OCI-LY7 (cell line): ENCODE measurements around the gene POLR1C. TPM values are rescaled to one million over a fixed set of nuclear protein-coding genes. Genes with fewer than 3 reads are reported as not detected.

Experiments
- BruUV-seq: library from RNA; stranded (reverse); fragments of 400-500 nt; replicated peaks from 2 replicates; lab custom pipeline; 2021; lab: Mats Ljungman, UMichigan
- CTCF ChIA-PET: fragments of 300-600 bp; sonication (Branson Sonifier 250); formaldehyde crosslinking; loops from one replicate; lab custom pipeline; 2022; ENCODE audit warnings: antibody characterized with exemption; ENCODE audit not compliant: unreplicated experiment; lab: Charles Lee
- POLR2A ChIA-PET: fragments of 300-600 bp; sonication (Branson Sonifier 250); formaldehyde crosslinking; loops from one replicate; lab custom pipeline; 2022; ENCODE audit warnings: antibody characterized with exemption; lab: Charles Lee
- DNase-seq: peaks from one replicate; pipeline ENCODE4 v3.0.0-alpha.2; 2015; ENCODE audit warnings: low spot score
- H2AFZ ChIP-seq: fragments of 200-600 bp; sonication (generic), shearing (Covaris generic); 2 replicates; pipeline ENCODE4 v1.6.1; 2014; ENCODE audit warnings: mild to moderate bottlenecking, antibody characterized with exemption, low read length, moderate library complexity
- H3K27ac ChIP-seq: fragments of 200-600 bp; sonication (generic); 2 replicates; pipeline ENCODE4 v1.5.1; 2014; ENCODE audit warnings: mixed run types, low read depth, mild to moderate bottlenecking, moderate library complexity, low read length, inconsistent platforms; ENCODE audit not compliant: poor library complexity, severe bottlenecking
- H3K36me3 ChIP-seq: fragments of 200-600 bp; sonication (generic); 2 replicates; pipeline ENCODE4 v1.6.1; 2014; ENCODE audit warnings: mild to moderate bottlenecking, antibody characterized with exemption, low read length, moderate library complexity, mixed read lengths; ENCODE audit not compliant: insufficient read depth
- H3K4me1 ChIP-seq: fragments of 200-600 bp; sonication (generic); 2 replicates; pipeline ENCODE4 v1.5.1; 2014; ENCODE audit warnings: mild to moderate bottlenecking, low read length; ENCODE audit not compliant: insufficient read depth, poor library complexity, severe bottlenecking
- H3K4me2 ChIP-seq: fragments of 200-600 bp; sonication (generic); 2 replicates; pipeline ENCODE4 v1.6.1; 2014; ENCODE audit warnings: mild to moderate bottlenecking, low read length
- H3K4me3 ChIP-seq: fragments of 200-600 bp; sonication (generic); 2 replicates; pipeline ENCODE4 v1.5.1; 2014; ENCODE audit warnings: mild to moderate bottlenecking, low read depth, low read length; ENCODE audit not compliant: poor library complexity, severe bottlenecking
- H3K79me2 ChIP-seq: fragments of 200-600 bp; sonication (generic); 2 replicates; pipeline ENCODE4 v1.6.1; 2016; ENCODE audit warnings: low read depth, mild to moderate bottlenecking, low read length, moderate library complexity, mixed read lengths; ENCODE audit not compliant: insufficient read depth
- H3K9me2 ChIP-seq: fragments of 200-600 bp; sonication (generic); 2 replicates; pipeline ENCODE4 v1.6.1; 2016; ENCODE audit warnings: mild to moderate bottlenecking, low read length, mixed read lengths; ENCODE audit not compliant: insufficient read depth
- H3K9me3 ChIP-seq: fragments of 200-600 bp; sonication (generic); 2 replicates; pipeline ENCODE4 v1.6.1; 2014; ENCODE audit warnings: mild to moderate bottlenecking, mixed run types, low read length, mixed read lengths
- H4K20me1 ChIP-seq: fragments of 200-600 bp; sonication (generic); 2 replicates; pipeline ENCODE4 v1.6.1; 2014; ENCODE audit warnings: mild to moderate bottlenecking, antibody characterized with exemption, low read length, moderate library complexity, mixed read lengths; ENCODE audit not compliant: insufficient read depth
- CTCF ChIP-seq: fragments of 200-600 bp; sonication (generic); conservative IDR thresholded peaks from 2 replicates; pipeline ENCODE4 v1.5.1; 2014; ENCODE audit warnings: mild to moderate bottlenecking, antibody characterized with exemption, low read length, moderate library complexity, mixed read lengths
- EZH2phosphoT487 ChIP-seq: fragments of 200-600 bp; sonication (generic); IDR thresholded peaks from 2 replicates; pipeline ENCODE4 v1.6.1; 2018; ENCODE audit warnings: low read depth, borderline replicate concordance, mild to moderate bottlenecking, mixed run types, antibody characterized with exemption, low read length, moderate library complexity, mixed read lengths
- intact Hi-C: fragments of 100-400 bp; cut with micrococcal nuclease; formaldehyde crosslinking; loops from one replicate; pipeline ENCODE4 v1.10.0; 2022; ENCODE audit not compliant: unreplicated experiment
- total RNA-seq, 2 experiments: library from RNA; depleted of rRNA in 1 of 2; stranded (reverse); fragments of >200 nt in 1 of 2; shearing (Covaris generic) in 1 of 2; gene quantifications; 2 replicates each; pipeline ENCODE4 v1.2.3, GENCODE V29; 2014 to 2022

Gene POLR1C
- total RNA-seq, 2 experiments from 2014 or later, result 40.7 to 41.2 TPM

- ChIA-PET CTCF (interaction anchor here (0.5 kb wide), 1 partner anchor 20 kb away, joined by 3 read pairs; no protein-coding TSS in a partner anchor), POLR2A (no interaction called here)
- TF ChIP-seq CTCF, result no peak
- TF ChIP-seq EZH2phosphoT487, result no peak
- Histone ChIP-seq H4K20me1 (no peaks in the 10 kb centered on the region), H3K36me3 (peaks cover 45% of the 10 kb centered on the region), H3K27ac (no peak within 1 kb of the TSS), H3K79me2 (no peaks in the 10 kb centered on the region; the same call in 1 of the 2 replicates), H2AFZ (no peak within 1 kb of the TSS), H3K4me2 (peak within 1 kb of the TSS; percentile 62), H3K9me3 (no peaks in the 10 kb centered on the region), H3K9me2 (no peaks in the 10 kb centered on the region), H3K4me1 (no peaks in the 10 kb centered on the region), H3K4me3 (peak within 1 kb of the TSS; percentile 53)
- intact Hi-C loops, result loop anchor here (10.0 kb wide), 2 partner anchors 435 to 565 kb away; partner anchors contain the start of gene PTK7
- peak; percentile 50 for DNase-seq
- BruUV-seq, result no TSS peak
These were observed 6.7 kb upstream of the POLR1C start, which contains the start of gene LRRC73 for GRCh38 chr6:43509984-43510826. Gene LRRC73 (minus strand): TSS chr6:43510346. CDS start chr6:43509785, 561 bp downstream.

- Histone ChIP-seq H3K9me2 (no peaks in the 10 kb centered on the region), H4K20me1 (no peaks in the 10 kb centered on the region), H3K4me3 (no peak overlapping the region), H3K79me2 (peaks cover 6% of the 10 kb centered on the region; the same call in 1 of the 2 replicates), H2AFZ (no peak overlapping the region), H3K4me2 (no peak overlapping the region), H3K27ac (no peak overlapping the region), H3K9me3 (no peaks in the 10 kb centered on the region), H3K4me1 (peaks cover 6% of the 10 kb centered on the region), H3K36me3 (peaks cover 42% of the 10 kb centered on the region)
- TF ChIP-seq CTCF, result no peak
- TF ChIP-seq EZH2phosphoT487, result no peak
- ChIA-PET POLR2A (no interaction called here), CTCF (interaction anchor here (0.5 kb wide), 1 partner anchor 19 kb away, joined by 3 read pairs; no protein-coding TSS in a partner anchor)
- intact Hi-C loops, result loop anchor here (10.0 kb wide), 1 partner anchor 564 kb away; no protein-coding TSS in a partner anchor
- no TSS peak for BruUV-seq
- no peak for DNase-seq
These were observed 6.1 kb upstream of the POLR1C start for GRCh38 chr6:43510827-43511163.
